Ishikawa (cell line): ENCODE results near the gene DCAF8.

Experiments used
- CEBPB ChIP-seq: IDR thresholded peaks from 2 replicates; pipeline ENCODE4 v1.6.1; 2012
- CREB1 ChIP-seq: IDR thresholded peaks from 2 replicates; pipeline ENCODE4 v1.6.1; 2012; ENCODE audit warnings: low read depth
- EGR1 ChIP-seq: IDR thresholded peaks from 2 replicates; pipeline ENCODE4 v1.6.1; 2012
- EP300 ChIP-seq: IDR thresholded peaks from 2 replicates; pipeline ENCODE4 v1.6.1; 2012; ENCODE audit warnings: borderline replicate concordance
- FOXM1 ChIP-seq: IDR thresholded peaks from 2 replicates; pipeline ENCODE4 v1.6.1; 2012; ENCODE audit warnings: low read depth, borderline replicate concordance
- NFIC ChIP-seq: IDR thresholded peaks from 2 replicates; pipeline ENCODE4 v1.6.1; 2012
- TAF1 ChIP-seq: IDR thresholded peaks from 2 replicates; pipeline ENCODE4 v1.6.1; 2012; ENCODE audit warnings: low read depth, mild to moderate bottlenecking
- TCF12 ChIP-seq: IDR thresholded peaks from 2 replicates; pipeline ENCODE4 v1.6.1; 2012; ENCODE audit warnings: low read depth
- TEAD4 ChIP-seq: IDR thresholded peaks from 2 replicates; pipeline ENCODE4 v1.6.1; 2012
- YY1 ChIP-seq: IDR thresholded peaks from 2 replicates; pipeline ENCODE4 v1.6.1; 2012; ENCODE audit warnings: low read depth
- ZBTB7A ChIP-seq: IDR thresholded peaks from 2 replicates; pipeline ENCODE4 v1.6.1; 2012; ENCODE audit warnings: low read depth
- TF ChIP-seq, protein P1 (sequence below): IDR thresholded peaks from 2 replicates; pipeline ENCODE4 v1.6.1; 2012
- TF ChIP-seq, protein P2 (sequence below): IDR thresholded peaks from 2 replicates; pipeline ENCODE4 v1.6.1; 2012; ENCODE audit warnings: low read depth, mild to moderate bottlenecking
- TF ChIP-seq, protein P3 (sequence below): IDR thresholded peaks from 2 replicates; pipeline ENCODE4 v1.6.1; 2012

The DCAF8 gene

DNA sequence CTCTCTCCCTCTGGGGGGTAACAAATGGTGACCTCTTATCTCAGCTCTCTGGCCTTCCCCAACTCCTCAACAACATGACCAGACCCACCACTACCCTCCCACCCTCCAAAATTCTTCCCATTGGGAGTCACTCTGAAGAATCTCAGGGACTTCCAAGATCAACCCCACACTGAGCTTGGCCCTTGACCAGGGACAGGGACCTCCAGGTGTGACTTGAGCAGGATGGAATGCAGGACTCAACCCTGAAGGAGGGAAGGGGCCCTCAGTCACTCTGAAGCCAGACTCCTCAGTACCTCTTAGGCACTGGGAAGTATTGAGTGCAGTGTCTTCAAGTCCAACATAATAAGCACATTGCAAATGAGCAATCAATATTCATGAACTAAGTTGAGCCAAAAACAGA lies 70.1 kb downstream of the DCAF8 start:
- TF ChIP-seq YY1 (no peak), TEAD4 (peak; percentile 67), ZBTB7A (0 out of 2 replicates have a peak, but pooled peaks have one; percentile 25), EP300 (peak; percentile 41; the same call in 1 of the 2 replicates), NFIC (peak; percentile 68), TCF12 (peak; percentile 15; the same call in 1 of the 2 replicates), FOXM1 (no peak)
- TF ChIP-seq, protein P1, sequence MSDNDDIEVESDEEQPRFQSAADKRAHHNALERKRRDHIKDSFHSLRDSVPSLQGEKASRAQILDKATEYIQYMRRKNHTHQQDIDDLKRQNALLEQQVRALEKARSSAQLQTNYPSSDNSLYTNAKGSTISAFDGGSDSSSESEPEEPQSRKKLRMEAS = no peak

DNA sequence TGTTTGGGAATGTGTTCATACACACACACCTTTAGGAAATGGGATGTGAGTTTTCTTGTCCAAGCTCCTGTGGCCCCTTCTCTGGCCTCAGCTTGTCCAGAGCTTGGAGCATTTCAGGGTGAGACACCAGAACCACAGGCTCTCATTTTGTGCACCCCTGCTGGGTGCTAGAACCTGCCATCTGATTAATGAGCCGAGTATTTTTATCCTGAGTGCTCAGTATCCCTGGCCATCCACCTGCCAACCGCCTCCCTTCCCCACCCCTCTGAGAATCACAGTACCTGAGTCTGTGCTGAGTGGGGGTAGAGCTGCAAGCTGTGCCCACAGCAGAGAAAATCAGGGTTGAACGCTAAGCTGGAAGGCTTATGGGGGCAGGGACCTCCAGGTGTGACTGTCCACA lies 70.6 kb downstream of the DCAF8 start:
- TF ChIP-seq TCF12 (no peak), TEAD4 (0 out of 2 replicates have a peak, but pooled peaks have one; percentile 6), EP300 (peak; percentile 17; the same call in 1 of the 2 replicates), NFIC (peak; percentile 17; the same call in 1 of the 2 replicates)
- TF ChIP-seq, protein P2, sequence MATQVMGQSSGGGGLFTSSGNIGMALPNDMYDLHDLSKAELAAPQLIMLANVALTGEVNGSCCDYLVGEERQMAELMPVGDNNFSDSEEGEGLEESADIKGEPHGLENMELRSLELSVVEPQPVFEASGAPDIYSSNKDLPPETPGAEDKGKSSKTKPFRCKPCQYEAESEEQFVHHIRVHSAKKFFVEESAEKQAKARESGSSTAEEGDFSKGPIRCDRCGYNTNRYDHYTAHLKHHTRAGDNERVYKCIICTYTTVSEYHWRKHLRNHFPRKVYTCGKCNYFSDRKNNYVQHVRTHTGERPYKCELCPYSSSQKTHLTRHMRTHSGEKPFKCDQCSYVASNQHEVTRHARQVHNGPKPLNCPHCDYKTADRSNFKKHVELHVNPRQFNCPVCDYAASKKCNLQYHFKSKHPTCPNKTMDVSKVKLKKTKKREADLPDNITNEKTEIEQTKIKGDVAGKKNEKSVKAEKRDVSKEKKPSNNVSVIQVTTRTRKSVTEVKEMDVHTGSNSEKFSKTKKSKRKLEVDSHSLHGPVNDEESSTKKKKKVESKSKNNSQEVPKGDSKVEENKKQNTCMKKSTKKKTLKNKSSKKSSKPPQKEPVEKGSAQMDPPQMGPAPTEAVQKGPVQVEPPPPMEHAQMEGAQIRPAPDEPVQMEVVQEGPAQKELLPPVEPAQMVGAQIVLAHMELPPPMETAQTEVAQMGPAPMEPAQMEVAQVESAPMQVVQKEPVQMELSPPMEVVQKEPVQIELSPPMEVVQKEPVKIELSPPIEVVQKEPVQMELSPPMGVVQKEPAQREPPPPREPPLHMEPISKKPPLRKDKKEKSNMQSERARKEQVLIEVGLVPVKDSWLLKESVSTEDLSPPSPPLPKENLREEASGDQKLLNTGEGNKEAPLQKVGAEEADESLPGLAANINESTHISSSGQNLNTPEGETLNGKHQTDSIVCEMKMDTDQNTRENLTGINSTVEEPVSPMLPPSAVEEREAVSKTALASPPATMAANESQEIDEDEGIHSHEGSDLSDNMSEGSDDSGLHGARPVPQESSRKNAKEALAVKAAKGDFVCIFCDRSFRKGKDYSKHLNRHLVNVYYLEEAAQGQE = no peak

DNA sequence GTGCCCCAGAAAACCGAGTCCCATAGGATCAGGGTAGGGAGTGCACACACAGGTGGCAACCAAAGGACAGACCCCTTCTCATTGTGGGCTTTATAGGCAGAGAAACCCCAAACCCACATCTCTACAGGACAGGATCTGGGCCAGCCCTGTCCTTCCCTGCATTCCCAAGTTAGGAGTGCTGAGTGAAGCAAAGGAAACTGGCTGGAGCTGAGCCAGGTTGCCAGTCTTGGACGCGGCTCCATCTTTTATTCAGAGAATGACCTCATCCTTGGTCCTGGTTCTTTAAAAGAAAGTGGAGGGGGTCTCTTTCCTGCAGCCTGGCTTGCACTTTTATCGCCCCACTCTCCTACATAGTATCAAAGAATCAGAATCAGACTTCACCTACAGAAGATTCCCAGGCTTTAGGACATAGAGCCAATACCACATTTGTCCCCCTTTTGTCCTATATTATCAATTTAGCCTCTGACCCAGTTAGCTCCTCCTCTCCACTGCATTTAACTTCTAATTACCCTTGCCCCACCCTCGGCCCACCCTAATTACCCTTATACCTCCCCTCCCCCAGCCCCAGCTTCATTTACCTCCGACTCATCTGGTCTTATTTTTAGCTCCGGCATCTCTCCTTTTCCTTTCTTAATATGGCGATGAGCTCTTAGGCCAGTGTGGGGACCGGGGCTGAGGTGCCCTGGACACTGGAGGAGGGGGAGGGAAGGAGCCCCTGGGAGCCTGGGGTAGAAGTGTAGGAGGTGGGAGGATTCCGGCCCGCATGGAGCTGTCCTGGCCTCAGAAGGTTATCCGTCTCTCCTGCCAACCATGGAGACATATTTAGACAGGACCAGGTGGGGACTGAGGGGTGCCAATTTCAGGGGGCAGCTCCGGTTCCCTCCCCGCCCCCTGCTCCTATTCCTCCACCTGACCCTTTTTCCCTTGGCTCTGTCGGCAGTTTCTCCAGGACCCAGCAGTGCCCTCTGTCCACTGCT lies 72.4 kb downstream of the DCAF8 start, which contains the start of gene CASQ1:
Gene CASQ1, plus strand, starts transcription at position 927 of the 977 bp plus-strand sequence. CDS start 177 bp downstream, outside the sequence.
- TF ChIP-seq TEAD4 (no peak), YY1 (peak; percentile 34; the same call in 1 of the 2 replicates), TAF1 (no peak), NFIC (peak; percentile 69)

DNA sequence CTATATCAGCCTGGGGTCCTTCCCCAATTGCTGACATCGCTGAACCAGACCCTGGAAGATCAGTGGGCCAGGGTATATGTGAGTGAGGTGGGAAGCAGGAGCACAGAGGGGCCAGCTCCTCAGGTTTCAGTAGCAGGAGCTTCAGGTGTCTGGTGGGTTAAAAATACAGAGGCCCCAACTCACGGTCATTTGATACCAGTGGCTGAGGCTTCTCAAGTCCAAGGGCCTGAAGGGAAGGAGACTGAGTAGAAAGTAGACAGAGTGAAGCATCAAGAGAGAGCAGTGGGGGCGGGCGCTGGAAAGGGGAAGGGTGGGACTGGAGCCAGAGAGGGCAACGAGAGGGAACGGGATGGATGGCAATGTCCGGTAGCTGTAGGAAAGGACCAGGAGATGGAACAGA lies 74.0 kb downstream of the DCAF8 start:
- TF ChIP-seq TEAD4 (no peak), FOXM1 (no peak), NFIC (no peak), YY1 (no peak), TAF1 (no peak), EGR1 (no peak)
- TF ChIP-seq, protein P2 = no peak

DNA sequence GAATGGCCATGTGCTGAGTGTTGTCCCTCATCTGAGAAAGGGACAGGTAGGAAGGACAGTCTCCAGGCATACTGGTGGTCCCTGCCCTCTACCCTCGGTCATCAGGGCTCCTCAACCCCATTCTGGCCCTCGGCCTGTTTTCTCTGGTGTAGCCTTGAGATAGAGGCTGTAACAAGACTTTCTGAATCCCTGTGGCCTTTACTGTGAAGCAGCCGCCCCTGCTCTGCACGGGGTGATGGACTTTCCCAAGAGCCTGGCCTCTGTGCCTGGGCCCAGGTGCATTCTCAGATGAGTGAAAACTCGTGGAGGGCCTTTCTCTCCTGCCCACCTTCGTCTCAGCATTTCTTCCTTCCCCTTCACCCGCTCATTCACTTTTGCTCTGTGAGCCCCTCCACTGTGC lies 74.9 kb downstream of the DCAF8 start:
- TF ChIP-seq, protein P3, sequence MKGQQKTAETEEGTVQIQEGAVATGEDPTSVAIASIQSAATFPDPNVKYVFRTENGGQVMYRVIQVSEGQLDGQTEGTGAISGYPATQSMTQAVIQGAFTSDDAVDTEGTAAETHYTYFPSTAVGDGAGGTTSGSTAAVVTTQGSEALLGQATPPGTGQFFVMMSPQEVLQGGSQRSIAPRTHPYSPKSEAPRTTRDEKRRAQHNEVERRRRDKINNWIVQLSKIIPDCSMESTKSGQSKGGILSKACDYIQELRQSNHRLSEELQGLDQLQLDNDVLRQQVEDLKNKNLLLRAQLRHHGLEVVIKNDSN = no peak

DNA sequence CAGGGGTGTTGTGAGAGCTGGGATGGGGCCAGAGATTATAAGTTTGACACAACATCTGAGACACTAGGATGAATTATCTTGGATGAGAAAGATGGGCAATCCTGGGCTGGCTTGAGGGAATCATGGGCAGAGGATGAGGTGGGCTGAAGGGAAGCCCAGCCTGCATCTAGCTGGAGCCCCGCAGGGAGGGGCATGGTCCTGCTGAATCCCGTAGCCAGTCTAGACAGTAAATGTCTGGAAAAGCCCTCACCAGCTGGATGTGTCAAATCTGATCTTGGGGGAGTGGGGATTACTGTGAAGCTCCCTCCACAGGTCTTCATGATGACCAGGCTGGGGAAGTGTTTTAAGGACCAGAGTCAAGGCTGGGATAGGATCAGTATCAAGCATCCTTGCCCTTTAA lies 75.6 kb downstream of the DCAF8 start:
- TF ChIP-seq TCF12 (no peak), ZBTB7A (no peak), TAF1 (no peak), YY1 (no peak)

DNA sequence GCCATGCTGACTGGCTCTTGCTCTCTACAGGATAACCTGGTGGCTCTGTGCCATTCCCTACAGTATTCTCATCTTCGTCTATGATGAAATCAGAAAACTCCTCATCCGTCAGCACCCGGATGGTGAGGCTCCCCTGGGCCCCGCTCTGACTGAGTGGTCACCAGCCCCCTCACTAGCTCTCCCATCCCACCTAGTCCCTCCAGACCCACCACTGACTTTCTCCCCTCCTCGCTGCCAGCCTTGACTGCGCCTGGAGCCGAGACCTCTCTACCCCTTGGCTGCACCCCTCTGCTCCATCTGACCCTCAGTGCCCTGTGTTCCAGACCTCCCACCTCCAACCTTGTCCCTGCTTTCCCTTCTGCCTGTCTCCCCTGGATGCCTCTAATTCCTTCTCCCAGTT lies 76.1 kb downstream of the DCAF8 start:
- TF ChIP-seq, protein P3 = no peak
- TF ChIP-seq TEAD4 (no peak), ZBTB7A (no peak), EGR1 (no peak), CREB1 (no peak), EP300 (no peak), YY1 (no peak), CEBPB (no peak)
- TF ChIP-seq, protein P2 = no peak
